HepG2 (cell line): ENCODE results near the gene CBL. TPM values are rescaled to one million over a fixed set of nuclear protein-coding genes. Genes with fewer than 3 reads are reported as not detected.

Source experiments
- ATAC-seq: fragments of 200-7000 bp; cut with Tn5 transposase; 3 replicates; pipeline ENCODE4 v1.9.1; 2020; ENCODE audit warnings: mild to moderate bottlenecking, moderate library complexity
- BruUV-seq: library from RNA; stranded (reverse); fragments of 400-500 nt; replicated peaks from 2 replicates; lab custom pipeline; 2021; lab: Mats Ljungman, UMichigan
- CTCF ChIA-PET: fragments of 300-600 bp; formaldehyde crosslinking; extraction: SDS; loops from one replicate; lab custom pipeline; 2021; ENCODE audit warnings: low total read pairs, inconsistent platforms, low intra/inter-chr PET ratio; lab: Yijun Ruan, JAX
- POLR2A ChIA-PET: fragments of 350-600 bp; sonication (Branson Sonifier 250); formaldehyde crosslinking; loops from one replicate; lab custom pipeline; 2020; ENCODE audit warnings: antibody characterized with exemption, inconsistent platforms; lab: Yijun Ruan, JAX
- DNase-seq: peaks from one replicate; pipeline ENCODE4 v3.0.0-alpha.2; 2015; ENCODE audit warnings: low spot score
- FAIRE-seq: peaks from 3 replicates; lab custom pipeline; 2011; peaks lifted over from hg19 to GRCh38; lab: Jason Lieb, UNC
- H2AFZ ChIP-seq: one replicate; pipeline ENCODE4 v1.6.1; 2011; ENCODE audit warnings: low read length, inconsistent platforms
- H3K27ac ChIP-seq: fragments of 300-600 bp; 3 replicates; pipeline ENCODE4 v1.8.0; 2011; ENCODE audit warnings: mixed run types, mild to moderate bottlenecking, mixed read lengths, low read length, inconsistent platforms; ENCODE audit not compliant: insufficient read depth; ENCODE audit errors: extremely low read length
- H3K27me3 ChIP-seq, 2 experiments: fragments of 200-600 bp in 1 of 2; 2 replicates in 1 of 2; 3 replicates in 1 of 2; pipeline versions ENCODE4 v1.6.0 to v1.8.0; 2011; ENCODE audit warnings: low read length in 2 of 2, mild to moderate bottlenecking in 2 of 2, moderate library complexity in 2 of 2, inconsistent platforms in 1 of 2; ENCODE audit not compliant: insufficient read depth in 2 of 2, control insufficient read depth in 1 of 2
- H3K36me3 ChIP-seq, 2 experiments: fragments of 200-600 bp in 1 of 2; replicated peaks in 1 of 2; 2 replicates in 1 of 2; 3 replicates in 1 of 2; pipeline versions ENCODE4 v1.5.1 to v1.8.0; 2011; ENCODE audit warnings: low read length in 2 of 2, inconsistent platforms in 1 of 2; ENCODE audit not compliant: insufficient read depth in 2 of 2, control insufficient read depth in 1 of 2
- H3K4me1 ChIP-seq: 2 replicates; pipeline ENCODE4 v1.5.1; 2012; ENCODE audit warnings: low read length, inconsistent platforms; ENCODE audit not compliant: insufficient read depth
- H3K4me2 ChIP-seq: 2 replicates; pipeline ENCODE4 v1.6.0; 2011; ENCODE audit warnings: low read depth, low read length, inconsistent platforms
- H3K4me3 ChIP-seq, 3 experiments: fragments of 200-600 bp in 1 of 3; sonication (generic), shearing (Covaris generic) in 1 of 3; replicated peaks in 1 of 3; 2 replicates each; pipeline ENCODE4 v1.5.1; 2011 to 2016; ENCODE audit warnings: low read length in 3 of 3, inconsistent platforms in 2 of 3, low read depth in 2 of 3, mild to moderate bottlenecking in 2 of 3, control low read depth in 1 of 3, mixed read lengths in 1 of 3; ENCODE audit not compliant: insufficient read depth in 1 of 3
- H3K79me2 ChIP-seq: one replicate; pipeline ENCODE4 v1.6.1; 2011; ENCODE audit warnings: low read length, inconsistent platforms; ENCODE audit not compliant: insufficient read depth
- H3K9ac ChIP-seq: 2 replicates; pipeline ENCODE4 v1.6.0; 2011; ENCODE audit warnings: mild to moderate bottlenecking, low read depth, low read length, inconsistent platforms; ENCODE audit not compliant: insufficient read depth
- H3K9me3 ChIP-seq: 2 replicates; pipeline ENCODE4 v1.5.1; 2012; ENCODE audit warnings: mild to moderate bottlenecking, low read length
- H4K20me1 ChIP-seq: 2 replicates; pipeline ENCODE4 v1.6.0; 2011; ENCODE audit warnings: inconsistent platforms, mild to moderate bottlenecking, low read length, moderate library complexity; ENCODE audit not compliant: insufficient read depth
- ETV5 ChIP-seq: IDR thresholded peaks from 2 replicates; pipeline ENCODE4 v1.6.1; 2018; ENCODE audit warnings: missing biosample characterization, missing genetic modification reagents, inconsistent platforms, borderline replicate concordance
- MXD4 ChIP-seq: IDR thresholded peaks from 2 replicates; pipeline ENCODE4 v1.6.1; 2016; ENCODE audit warnings: mild to moderate bottlenecking, missing biosample characterization, missing genetic modification reagents
- SP2 ChIP-seq: sonication (generic); formaldehyde crosslinking; IDR thresholded peaks from 2 replicates; pipeline ENCODE4 v1.5.1; 2020; ENCODE audit warnings: mild to moderate bottlenecking, missing genetic modification reagents
- SP4 ChIP-seq: sonication (generic); formaldehyde crosslinking; IDR thresholded peaks from 2 replicates; pipeline ENCODE4 v1.8.1; 2023; ENCODE audit warnings: mild to moderate bottlenecking, missing genetic modification reagents
- STAG1 ChIP-seq: sonication (generic); formaldehyde crosslinking; IDR thresholded peaks from 2 replicates; pipeline ENCODE4 v1.4.0; 2020; ENCODE audit warnings: missing genetic modification reagents
- TBP ChIP-seq: sonication (generic); formaldehyde crosslinking; IDR thresholded peaks from 2 replicates; pipeline ENCODE4 v1.5.0; 2020; ENCODE audit warnings: missing genetic modification reagents
- TBX2 ChIP-seq: sonication (generic); formaldehyde crosslinking; IDR thresholded peaks from 2 replicates; pipeline ENCODE4 v1.5.0; 2020; ENCODE audit warnings: missing genetic modification reagents, mild to moderate bottlenecking, borderline replicate concordance
- ZNF160 ChIP-seq: sonication (generic); formaldehyde crosslinking; IDR thresholded peaks from 2 replicates; pipeline ENCODE4 v1.8.0; 2022; ENCODE audit warnings: mild to moderate bottlenecking, inconsistent platforms, missing genetic modification reagents
- ZNF713 ChIP-seq: sonication (generic); formaldehyde crosslinking; IDR thresholded peaks from 2 replicates; pipeline ENCODE4 v1.4.0; 2020; ENCODE audit warnings: mild to moderate bottlenecking, missing genetic modification reagents
- ZNF777 ChIP-seq: sonication (generic); formaldehyde crosslinking; IDR thresholded peaks from 2 replicates; pipeline ENCODE4 v1.4.0; 2020; ENCODE audit warnings: missing genetic modification reagents
- WGBS: methylation state at CpG from one replicate; pipeline ENCODE4 v1.1.6; 2017; ENCODE audit warnings: low lambda C conversion rate; 5-methylcytosine and 5-hydroxymethylcytosine counted together
- in situ Hi-C: cut with HindIII; loops from 2 replicates; pipeline ENCODE4 v1.10.0; 2017; ENCODE audit warnings: low pct_unique_long_range_greater_than_20kb; ENCODE audit not compliant: extremely low pct_ligation_motif_present
- intact Hi-C: fragments of 100-400 bp; cut with micrococcal nuclease; formaldehyde crosslinking; loops from one replicate; pipeline ENCODE4 v1.10.0; 2022; ENCODE audit not compliant: unreplicated experiment
- polyA plus RNA-seq, 8 experiments: library from polyadenylated mRNA; depleted of rRNA in 3 of 8; stranded (reverse) in 7 of 8; unstranded in 1 of 8; fragments of >200 nt; fragmentation: Illumina TruSeq in 4 of 8; extraction: Trizol in 4 of 8; gene quantifications; 2 replicates each; pipeline versions ENCODE4 v1.2.1 to v1.2.3, GENCODE V29; 2011 to 2016; ENCODE audit warnings: low read depth in 4 of 8, missing spikeins in 1 of 8, mixed read lengths in 1 of 8; ENCODE audit not compliant: insufficient read depth in 1 of 8
- total RNA-seq, 5 experiments: library from RNA; depleted of rRNA; stranded (reverse); fragments of >200 nt; fragmentation: Illumina TruSeq; extraction: Trizol; gene quantifications; 2 replicates each; pipeline ENCODE4 v1.2.3, GENCODE V29; 2016; ENCODE audit warnings: low read depth in 1 of 5
- TF ChIP-seq, protein P1 (sequence below): IDR thresholded peaks from 2 replicates; pipeline ENCODE4 v1.6.1; 2016; ENCODE audit warnings: mild to moderate bottlenecking
- TF ChIP-seq, protein P2 (sequence below): IDR thresholded peaks from 2 replicates; pipeline ENCODE4 v1.6.1; 2016; ENCODE audit warnings: mild to moderate bottlenecking, missing biosample characterization, missing genetic modification reagents
- TF ChIP-seq, protein P3 (sequence below): IDR thresholded peaks from 2 replicates; pipeline ENCODE4 v1.6.1; 2012; ENCODE audit warnings: inconsistent platforms
- TF ChIP-seq, protein P4 (sequence below): sonication (generic); formaldehyde crosslinking; IDR thresholded peaks from 2 replicates; pipeline ENCODE4 v1.4.0; 2020; ENCODE audit warnings: missing genetic modification reagents

The CBL gene
- total and polyA plus RNA-seq, 2 of the 13 experiments (the other 11 are each of a cell fraction or from before 2014, with no cell fraction given): 6.6 to 7.4 TPM

DNA sequence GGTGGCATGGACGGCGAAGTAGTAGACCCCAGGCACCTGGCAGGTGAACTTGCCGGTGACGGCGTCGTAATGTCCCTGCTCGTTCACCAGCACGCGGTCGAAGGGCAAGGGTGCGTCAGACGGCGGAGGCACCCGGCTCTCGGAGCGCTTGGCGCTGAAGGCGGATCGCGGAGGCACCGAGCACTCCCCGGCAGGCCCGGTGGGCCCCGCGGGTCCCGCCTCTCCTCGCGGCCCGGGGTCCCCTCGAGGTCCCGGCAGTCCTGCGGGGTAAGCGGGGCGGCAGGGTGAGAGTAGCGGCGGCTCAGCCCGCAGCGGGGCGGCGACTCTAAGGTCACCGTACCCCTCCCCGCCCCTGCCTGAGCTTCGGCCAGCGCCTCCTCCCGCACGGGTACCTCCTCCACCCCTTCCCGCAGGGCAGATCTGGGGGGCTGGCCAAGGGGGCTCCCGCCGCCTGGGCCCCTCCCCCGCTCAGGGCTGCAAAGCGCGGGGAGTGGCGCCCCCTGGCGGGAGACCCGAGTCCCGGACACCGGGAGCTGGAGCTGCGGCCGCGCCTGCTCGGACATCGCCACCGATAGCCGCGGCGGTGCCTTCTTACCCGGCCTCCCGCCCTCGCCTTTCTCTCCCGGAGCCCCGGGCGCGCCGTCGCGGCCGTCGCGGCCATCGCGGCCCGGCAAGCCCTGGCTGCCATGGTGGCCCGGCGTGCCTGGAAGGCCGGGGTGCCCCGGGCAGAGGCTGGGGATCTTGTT lies 133.6 kb downstream of the CBL start:
- peak overlapping the region; percentile 57 for H3K9ac ChIP-seq
- TF ChIP-seq SP4 (no peak), ZNF777 (peak; percentile 97), TBP (CRISPR knock-in tag) (no peak), ETV5 (0 out of 2 replicates have a peak, but pooled peaks have one; percentile 17), ZNF713 (CRISPR knock-in tag) (no peak), MXD4 (peak; percentile 35; the same call in 1 of the 2 replicates), ZNF160 (0 out of 2 replicates have a peak, but pooled peaks have one; percentile 19), SP2 (CRISPR knock-in tag) (peak; percentile 45; the same call in 1 of the 2 replicates), TBX2 (CRISPR knock-in tag) (no peak), STAG1 (CRISPR knock-in tag) (peak; percentile 43)
- TF ChIP-seq, protein P1, sequence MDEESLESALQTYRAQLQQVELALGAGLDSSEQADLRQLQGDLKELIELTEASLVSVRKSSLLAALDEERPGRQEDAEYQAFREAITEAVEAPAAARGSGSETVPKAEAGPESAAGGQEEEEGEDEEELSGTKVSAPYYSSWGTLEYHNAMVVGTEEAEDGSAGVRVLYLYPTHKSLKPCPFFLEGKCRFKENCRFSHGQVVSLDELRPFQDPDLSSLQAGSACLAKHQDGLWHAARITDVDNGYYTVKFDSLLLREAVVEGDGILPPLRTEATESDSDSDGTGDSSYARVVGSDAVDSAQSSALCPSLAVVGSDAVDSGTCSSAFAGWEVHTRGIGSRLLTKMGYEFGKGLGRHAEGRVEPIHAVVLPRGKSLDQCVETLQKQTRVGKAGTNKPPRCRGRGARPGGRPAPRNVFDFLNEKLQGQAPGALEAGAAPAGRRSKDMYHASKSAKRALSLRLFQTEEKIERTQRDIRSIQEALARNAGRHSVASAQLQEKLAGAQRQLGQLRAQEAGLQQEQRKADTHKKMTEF (CRISPR knock-in tag): peak; percentile 48; the same call in 1 of the 2 replicates
- TF ChIP-seq, protein P2, sequence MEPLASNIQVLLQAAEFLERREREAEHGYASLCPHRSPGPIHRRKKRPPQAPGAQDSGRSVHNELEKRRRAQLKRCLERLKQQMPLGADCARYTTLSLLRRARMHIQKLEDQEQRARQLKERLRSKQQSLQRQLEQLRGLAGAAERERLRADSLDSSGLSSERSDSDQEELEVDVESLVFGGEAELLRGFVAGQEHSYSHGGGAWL: peak; percentile 67; the same call in 1 of the 2 replicates
- TF ChIP-seq, protein P3, sequence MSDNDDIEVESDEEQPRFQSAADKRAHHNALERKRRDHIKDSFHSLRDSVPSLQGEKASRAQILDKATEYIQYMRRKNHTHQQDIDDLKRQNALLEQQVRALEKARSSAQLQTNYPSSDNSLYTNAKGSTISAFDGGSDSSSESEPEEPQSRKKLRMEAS: peak; percentile 22; the same call in 1 of the 2 replicates
- TF ChIP-seq, protein P4, sequence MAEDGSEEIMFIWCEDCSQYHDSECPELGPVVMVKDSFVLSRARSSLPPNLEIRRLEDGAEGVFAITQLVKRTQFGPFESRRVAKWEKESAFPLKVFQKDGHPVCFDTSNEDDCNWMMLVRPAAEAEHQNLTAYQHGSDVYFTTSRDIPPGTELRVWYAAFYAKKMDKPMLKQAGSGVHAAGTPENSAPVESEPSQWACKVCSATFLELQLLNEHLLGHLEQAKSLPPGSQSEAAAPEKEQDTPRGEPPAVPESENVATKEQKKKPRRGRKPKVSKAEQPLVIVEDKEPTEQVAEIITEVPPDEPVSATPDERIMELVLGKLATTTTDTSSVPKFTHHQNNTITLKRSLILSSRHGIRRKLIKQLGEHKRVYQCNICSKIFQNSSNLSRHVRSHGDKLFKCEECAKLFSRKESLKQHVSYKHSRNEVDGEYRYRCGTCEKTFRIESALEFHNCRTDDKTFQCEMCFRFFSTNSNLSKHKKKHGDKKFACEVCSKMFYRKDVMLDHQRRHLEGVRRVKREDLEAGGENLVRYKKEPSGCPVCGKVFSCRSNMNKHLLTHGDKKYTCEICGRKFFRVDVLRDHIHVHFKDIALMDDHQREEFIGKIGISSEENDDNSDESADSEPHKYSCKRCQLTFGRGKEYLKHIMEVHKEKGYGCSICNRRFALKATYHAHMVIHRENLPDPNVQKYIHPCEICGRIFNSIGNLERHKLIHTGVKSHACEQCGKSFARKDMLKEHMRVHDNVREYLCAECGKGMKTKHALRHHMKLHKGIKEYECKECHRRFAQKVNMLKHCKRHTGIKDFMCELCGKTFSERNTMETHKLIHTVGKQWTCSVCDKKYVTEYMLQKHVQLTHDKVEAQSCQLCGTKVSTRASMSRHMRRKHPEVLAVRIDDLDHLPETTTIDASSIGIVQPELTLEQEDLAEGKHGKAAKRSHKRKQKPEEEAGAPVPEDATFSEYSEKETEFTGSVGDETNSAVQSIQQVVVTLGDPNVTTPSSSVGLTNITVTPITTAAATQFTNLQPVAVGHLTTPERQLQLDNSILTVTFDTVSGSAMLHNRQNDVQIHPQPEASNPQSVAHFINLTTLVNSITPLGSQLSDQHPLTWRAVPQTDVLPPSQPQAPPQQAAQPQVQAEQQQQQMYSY (CRISPR knock-in tag): 0 out of 2 replicates have a peak, but pooled peaks have one; percentile 26

More for the DNA sequence above, 133.6 kb downstream of the CBL start:
- Histone ChIP-seq H3K9me3 (no peaks in the 10 kb centered on the region), H3K4me1 (peaks cover 51% of the 10 kb centered on the region), H4K20me1 (peaks cover 4% of the 10 kb centered on the region; the same call in 1 of the 2 replicates), H2AFZ (no peak overlapping the region), H3K27ac (no peak overlapping the region), H3K36me3 (peaks cover 8 to 14% of the 10 kb centered on the region in 2 experiments; a peak in 4 of 5 replicates), H3K79me2 (peaks cover 22% of the 10 kb centered on the region), H3K4me2 (peak overlapping the region; percentile 84), H3K4me3 (peak overlapping the region; percentile 57 to 79 (median 62); a peak in 5 of 6 replicates), H3K27me3 (peaks cover 2 to 40% of the 10 kb centered on the region in 2 experiments; a peak in 4 of 5 replicates)
- CTCF ChIA-PET: interaction anchor here (1.0 to 1.9 kb wide), 4 partner anchors 31 to 37 kb away, joined by 3 to 17 read pairs (median 8); no protein-coding TSS in a partner anchor
- POLR2A ChIA-PET: interaction anchor here (0.6 to 3.2 kb wide), 6 partner anchors 10 to 133 kb away, joined by 3 to 31 read pairs (median 4); partner anchors contain the start of gene CBL
- in situ Hi-C loops: loop anchor here (5.0 to 10.0 kb wide), 2 partner anchors 33 to 135 kb away; no protein-coding TSS in a partner anchor
- intact Hi-C loops: no loop called here
- no TSS peak for BruUV-seq
- peak; percentile 61 for ATAC-seq
- FAIRE-seq: no peak
- peak; percentile 28 for DNase-seq
- WGBS: 54% methylated on average over 19 of the region's 86 CpGs
